Measurements from ENCODE around the gene BCL11A.

The BCL11A gene

GRCh38 chr2:60553495-60554073, at the start of gene BCL11A:
Gene BCL11A (minus strand): TSS chr2:60553654. CDS start chr2:60553270, 384 bp downstream.
- ATAC-seq, result no peak

GRCh38 chr2:60602828-60603532, 49.5 kb upstream of the BCL11A start:
- ATAC-seq, result no peak

- ATAC-seq, result no peak
These were observed 48.9 kb upstream of the BCL11A start for GRCh38 chr2:60602388-60602787.

GRCh38 chr2:60598271-60598670, 44.8 kb upstream of the BCL11A start:
- ATAC-seq, result no peak

GRCh38 chr2:60597346-60597745, 43.9 kb upstream of the BCL11A start:
- ATAC-seq, result no peak

GRCh38 chr2:60596411-60596810, 43.0 kb upstream of the BCL11A start:
- no peak for ATAC-seq

GRCh38 chr2:60595953-60596352, 42.5 kb upstream of the BCL11A start:
- no peak for ATAC-seq

- no peak for ATAC-seq
These were observed 35.6 kb upstream of the BCL11A start for GRCh38 chr2:60589104-60589503.

GRCh38 chr2:60586081-60586480, 32.6 kb upstream of the BCL11A start:
- ATAC-seq, result no peak

- ATAC-seq, result no peak
These were observed 31.8 kb upstream of the BCL11A start for GRCh38 chr2:60585276-60585675.

GRCh38 chr2:60583604-60584003, 30.1 kb upstream of the BCL11A start:
- no peak for ATAC-seq

GRCh38 chr2:60581433-60582282, 28.2 kb upstream of the BCL11A start:
- peak; percentile 69 to 70 for ATAC-seq

- ATAC-seq, result no peak
These were observed 24.3 kb upstream of the BCL11A start for GRCh38 chr2:60577682-60578283.

- ATAC-seq, result no peak
These were observed 19.8 kb upstream of the BCL11A start for GRCh38 chr2:60573251-60573650.

- ATAC-seq, result no peak
These were observed 16.8 kb upstream of the BCL11A start for GRCh38 chr2:60570251-60570650.

- no peak for ATAC-seq
These were observed 16.2 kb upstream of the BCL11A start for GRCh38 chr2:60569680-60570111.

GRCh38 chr2:60567919-60568768, 14.7 kb upstream of the BCL11A start:
- ATAC-seq, result no peak

GRCh38 chr2:60567096-60567495, 13.6 kb upstream of the BCL11A start:
- ATAC-seq, result no peak

- no peak for ATAC-seq
These were observed 12.0 kb upstream of the BCL11A start for GRCh38 chr2:60565472-60565871.

GRCh38 chr2:60560734-60561644, 7.5 kb upstream of the BCL11A start:
- ATAC-seq, result peak; percentile 41 to 58

- no peak for ATAC-seq
These were observed 6.4 kb upstream of the BCL11A start for GRCh38 chr2:60559880-60560279.
